ENCODE data around the gene SKI.

Gene SKI

DNA sequence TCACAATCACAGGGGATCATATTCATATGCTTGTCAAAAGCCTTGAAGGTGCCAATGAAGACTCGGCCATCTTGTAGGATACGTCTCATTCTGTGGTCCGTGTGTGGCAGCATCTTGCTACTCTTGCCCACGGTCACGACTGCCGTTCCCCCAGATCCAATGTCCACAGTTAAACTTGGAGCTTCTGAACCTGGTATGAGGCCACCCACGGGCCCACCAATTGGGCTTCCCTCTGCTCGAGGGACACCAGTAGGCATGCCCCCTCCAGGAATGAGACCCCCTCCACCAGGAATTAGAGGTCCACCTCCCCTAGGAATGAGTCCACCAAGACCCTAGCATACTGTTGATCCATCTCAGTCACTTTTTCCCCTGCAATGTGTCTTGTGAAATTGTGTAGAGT is 123.6 kb downstream of the SKI start:
- H3F3A ChIP-seq (ENCODE audit: insufficient read depth, low read length): no peaks in the 10 kb centered on the region
- TF ChIP-seq, protein P1, sequence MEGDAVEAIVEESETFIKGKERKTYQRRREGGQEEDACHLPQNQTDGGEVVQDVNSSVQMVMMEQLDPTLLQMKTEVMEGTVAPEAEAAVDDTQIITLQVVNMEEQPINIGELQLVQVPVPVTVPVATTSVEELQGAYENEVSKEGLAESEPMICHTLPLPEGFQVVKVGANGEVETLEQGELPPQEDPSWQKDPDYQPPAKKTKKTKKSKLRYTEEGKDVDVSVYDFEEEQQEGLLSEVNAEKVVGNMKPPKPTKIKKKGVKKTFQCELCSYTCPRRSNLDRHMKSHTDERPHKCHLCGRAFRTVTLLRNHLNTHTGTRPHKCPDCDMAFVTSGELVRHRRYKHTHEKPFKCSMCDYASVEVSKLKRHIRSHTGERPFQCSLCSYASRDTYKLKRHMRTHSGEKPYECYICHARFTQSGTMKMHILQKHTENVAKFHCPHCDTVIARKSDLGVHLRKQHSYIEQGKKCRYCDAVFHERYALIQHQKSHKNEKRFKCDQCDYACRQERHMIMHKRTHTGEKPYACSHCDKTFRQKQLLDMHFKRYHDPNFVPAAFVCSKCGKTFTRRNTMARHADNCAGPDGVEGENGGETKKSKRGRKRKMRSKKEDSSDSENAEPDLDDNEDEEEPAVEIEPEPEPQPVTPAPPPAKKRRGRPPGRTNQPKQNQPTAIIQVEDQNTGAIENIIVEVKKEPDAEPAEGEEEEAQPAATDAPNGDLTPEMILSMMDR (IDR thresholded peaks at IDR 0.05; ENCODE audit: low read length): no peak
- TF ChIP-seq EZH2 (optimal IDR thresholded peaks at IDR 0.05; ENCODE audit: low read depth, low read length) (no peak), EZH2phosphoT487 (IDR thresholded peaks at IDR 0.05; ENCODE audit: low read length) (no peak)
- H4K20me1 ChIP-seq (ENCODE audit: insufficient read depth, low read length): no peaks in the 10 kb centered on the region
- no peak overlapping the region for H3K27ac ChIP-seq (ENCODE audit: low read length)
- H3K4me3 ChIP-seq (ENCODE audit: low read length): no peak overlapping the region
- no peak overlapping the region for H2AFZ ChIP-seq (ENCODE audit: low read length)
- H3K36me3 ChIP-seq (replicated peaks; ENCODE audit: insufficient read depth, low read length): no peaks in the 10 kb centered on the region
- no peaks in the 10 kb centered on the region for H3K9me2 ChIP-seq (replicated peaks; ENCODE audit: insufficient read depth, low read length)
- no peak overlapping the region for H3K4me2 ChIP-seq (ENCODE audit: low read depth, low read length)
- no peak for DNase-seq
- no peaks in the 10 kb centered on the region for H3K4me1 ChIP-seq (ENCODE audit: low read length)
- H3K27me3 ChIP-seq (replicated peaks; ENCODE audit: insufficient read depth, low read length): peaks cover 99% of the 10 kb centered on the region
- no peak overlapping the region for H3K9ac ChIP-seq (ENCODE audit: low read length)
- no peaks in the 10 kb centered on the region for H3K9me3 ChIP-seq (replicated peaks; ENCODE audit: insufficient read depth, low read length)
- no peaks in the 10 kb centered on the region for H3K79me2 ChIP-seq (ENCODE audit: low read length)

DNA sequence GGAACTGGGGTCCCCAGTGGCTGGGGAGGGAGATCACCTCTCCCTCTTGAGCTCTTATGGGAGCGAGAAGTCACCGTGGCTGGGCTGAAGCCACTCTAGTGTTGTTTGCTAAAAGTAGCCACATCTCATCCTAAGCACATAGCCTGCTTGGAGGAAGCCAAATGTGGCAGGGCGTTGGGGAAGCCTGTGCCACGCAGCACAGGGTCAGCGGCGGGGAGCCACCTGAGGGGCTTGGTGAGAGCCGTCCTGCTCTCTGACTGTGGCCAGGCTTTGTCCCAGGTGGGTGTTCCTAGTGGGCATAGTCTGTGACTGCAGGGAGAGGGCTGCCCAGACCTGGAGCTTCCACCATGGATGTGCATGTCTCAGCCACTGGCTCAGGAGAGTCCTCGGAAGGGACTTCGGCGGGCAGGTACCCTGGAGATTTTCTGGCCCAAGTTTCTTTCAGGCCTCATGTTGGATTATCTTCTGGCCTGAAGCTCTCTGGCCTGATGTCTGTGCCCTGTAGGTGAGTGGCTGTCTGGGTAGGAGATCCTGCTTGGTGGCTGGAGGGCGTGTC is 124.3 kb downstream of the SKI start:
- Histone ChIP-seq H3K9me3 (replicated peaks; ENCODE audit: insufficient read depth, low read length) (no peaks in the 10 kb centered on the region), H2AFZ (ENCODE audit: low read length) (no peak overlapping the region), H3K9ac (ENCODE audit: low read length) (no peak overlapping the region), H3K4me1 (ENCODE audit: low read length) (no peaks in the 10 kb centered on the region), H3K4me2 (ENCODE audit: low read depth, low read length) (no peak overlapping the region), H3K9me2 (replicated peaks; ENCODE audit: insufficient read depth, low read length) (no peaks in the 10 kb centered on the region), H3K79me2 (ENCODE audit: low read length) (no peaks in the 10 kb centered on the region), H3F3A (ENCODE audit: insufficient read depth, low read length) (no peaks in the 10 kb centered on the region), H3K36me3 (replicated peaks; ENCODE audit: insufficient read depth, low read length) (no peaks in the 10 kb centered on the region), H3K27ac (ENCODE audit: low read length) (no peak overlapping the region), H3K27me3 (replicated peaks; ENCODE audit: insufficient read depth, low read length) (peaks cover 99% of the 10 kb centered on the region), H4K20me1 (ENCODE audit: insufficient read depth, low read length) (no peaks in the 10 kb centered on the region), H3K4me3 (ENCODE audit: low read length) (no peak overlapping the region)
- TF ChIP-seq EZH2 (optimal IDR thresholded peaks at IDR 0.05; ENCODE audit: low read depth, low read length) (no peak), EZH2phosphoT487 (IDR thresholded peaks at IDR 0.05; ENCODE audit: low read length) (no peak)
- TF ChIP-seq, protein P1 (IDR thresholded peaks at IDR 0.05; ENCODE audit: low read length): no peak
- DNase-seq: no peak

DNA sequence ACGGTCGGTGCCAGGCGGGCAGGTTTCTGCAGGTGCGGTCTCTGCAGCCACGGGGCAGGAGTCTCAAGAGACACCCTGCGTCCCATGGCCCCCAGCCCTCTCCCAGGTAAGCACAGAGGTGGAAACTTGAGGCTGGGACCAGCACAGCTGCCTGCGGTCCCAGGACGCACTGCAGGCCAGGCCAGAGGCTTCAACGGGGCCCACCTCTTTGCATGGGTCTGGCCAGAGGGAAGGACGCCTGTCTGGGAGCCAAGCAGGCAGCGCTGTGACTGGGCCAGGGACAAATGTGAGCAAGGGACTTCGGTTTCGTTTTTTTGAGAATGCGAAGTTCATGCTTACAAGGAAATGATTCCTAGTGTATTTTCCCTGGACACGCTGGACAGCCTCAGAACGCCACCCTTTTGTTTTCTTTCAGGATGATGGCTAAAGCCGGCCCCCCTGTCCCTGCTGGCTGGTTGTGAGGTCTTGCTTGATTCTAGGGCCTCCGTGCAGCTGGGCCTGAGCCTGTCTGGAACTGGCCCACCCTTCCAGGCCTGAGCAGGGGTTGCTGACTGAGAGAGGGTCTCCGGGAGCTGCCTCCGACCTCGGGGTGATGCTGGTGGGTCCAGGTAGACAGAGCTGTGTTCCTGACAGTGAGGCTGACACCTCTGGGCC is 124.9 kb downstream of the SKI start:
- no peak for DNase-seq
- no peaks in the 10 kb centered on the region for H3K36me3 ChIP-seq (replicated peaks; ENCODE audit: insufficient read depth, low read length)
- H3K9ac ChIP-seq (ENCODE audit: low read length): no peak overlapping the region
- H3K4me1 ChIP-seq (ENCODE audit: low read length): no peaks in the 10 kb centered on the region
- H2AFZ ChIP-seq (ENCODE audit: low read length): no peak overlapping the region
- TF ChIP-seq EZH2phosphoT487 (IDR thresholded peaks at IDR 0.05; ENCODE audit: low read length) (no peak), EZH2 (optimal IDR thresholded peaks at IDR 0.05; ENCODE audit: low read depth, low read length) (no peak)
- TF ChIP-seq, protein P1 (IDR thresholded peaks at IDR 0.05; ENCODE audit: low read length): no peak
- H3K27ac ChIP-seq (ENCODE audit: low read length): no peak overlapping the region
- no peak overlapping the region for H3K4me2 ChIP-seq (ENCODE audit: low read depth, low read length)
- no peaks in the 10 kb centered on the region for H4K20me1 ChIP-seq (ENCODE audit: insufficient read depth, low read length)
- no peaks in the 10 kb centered on the region for H3K79me2 ChIP-seq (ENCODE audit: low read length)
- no peaks in the 10 kb centered on the region for H3K9me3 ChIP-seq (replicated peaks; ENCODE audit: insufficient read depth, low read length)
- no peak overlapping the region for H3K4me3 ChIP-seq (ENCODE audit: low read length)
- H3F3A ChIP-seq (ENCODE audit: insufficient read depth, low read length): no peaks in the 10 kb centered on the region
- no peaks in the 10 kb centered on the region for H3K9me2 ChIP-seq (replicated peaks; ENCODE audit: insufficient read depth, low read length)
- H3K27me3 ChIP-seq (replicated peaks; ENCODE audit: insufficient read depth, low read length): peaks cover 99% of the 10 kb centered on the region

Measured in MM.1S (cell line).